Measurements from ENCODE around the gene GPC5. TPM values are rescaled to one million over a fixed set of nuclear protein-coding genes. Genes with fewer than 3 reads are reported as not detected.

The GPC5 gene
- total and polyA plus RNA-seq, 2 of the 13 experiments (the other 11 are each of a cell fraction or from before 2014, with no cell fraction given): 0.02 to 0.07 TPM

- TF ChIP-seq ZNF609 (CRISPR knock-in tag; IDR thresholded peaks at IDR 0.05; ENCODE audit: borderline replicate concordance): no peak
- TF ChIP-seq NBN (conservative IDR thresholded peaks at IDR 0.05): no peak
Measured at GRCh38 chr13:91878491-91878890, 480.1 kb downstream of the GPC5 start (continued).

DNA sequence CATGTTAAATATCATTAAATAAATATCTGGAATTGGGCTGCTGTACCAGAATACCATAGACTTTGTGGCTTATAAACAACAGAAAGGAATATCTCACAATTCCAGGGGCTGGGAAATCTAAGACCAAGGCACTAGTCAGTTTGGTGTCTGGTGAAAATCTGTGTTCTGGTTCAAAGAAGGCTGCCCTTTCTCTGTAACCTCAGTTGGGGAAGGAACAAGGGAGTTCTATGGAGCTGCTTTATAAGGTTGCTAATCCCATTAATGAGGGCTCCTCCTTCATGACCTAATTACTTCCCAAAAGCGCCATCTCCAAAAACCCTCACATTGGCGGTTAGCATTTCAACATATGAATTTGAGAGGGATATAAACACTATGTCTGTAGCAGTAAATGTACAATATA, 480.9 kb downstream of the GPC5 start:
- in situ Hi-C loops (cut with HindIII; ENCODE audit: extremely low pct_ligation_motif_present, low pct_unique_long_range_greater_than_20kb): no loop called here
- FAIRE-seq: no peak
- intact Hi-C loops (cut with micrococcal nuclease; ENCODE audit: unreplicated experiment): no loop called here
- no peak for TF ChIP-seq ZNF451 (CRISPR knock-in tag; IDR thresholded peaks at IDR 0.05)
- TF ChIP-seq GLMP (CRISPR knock-in tag; IDR thresholded peaks at IDR 0.05; ENCODE audit: borderline replicate concordance): no peak
- TF ChIP-seq SP4 (CRISPR knock-in tag; IDR thresholded peaks at IDR 0.05): no peak
- TF ChIP-seq ARNTL (CRISPR knock-in tag; IDR thresholded peaks at IDR 0.05): no peak
- TF ChIP-seq TFAP4 (IDR thresholded peaks at IDR 0.05; ENCODE audit: borderline replicate concordance, low read depth): no peak
- no peak for TF ChIP-seq ZNF292 (CRISPR knock-in tag; IDR thresholded peaks at IDR 0.05; ENCODE audit: borderline replicate concordance, low read depth)
- TF ChIP-seq ZNF619 (CRISPR knock-in tag; IDR thresholded peaks at IDR 0.05): no peak
- TF ChIP-seq, protein P1, sequence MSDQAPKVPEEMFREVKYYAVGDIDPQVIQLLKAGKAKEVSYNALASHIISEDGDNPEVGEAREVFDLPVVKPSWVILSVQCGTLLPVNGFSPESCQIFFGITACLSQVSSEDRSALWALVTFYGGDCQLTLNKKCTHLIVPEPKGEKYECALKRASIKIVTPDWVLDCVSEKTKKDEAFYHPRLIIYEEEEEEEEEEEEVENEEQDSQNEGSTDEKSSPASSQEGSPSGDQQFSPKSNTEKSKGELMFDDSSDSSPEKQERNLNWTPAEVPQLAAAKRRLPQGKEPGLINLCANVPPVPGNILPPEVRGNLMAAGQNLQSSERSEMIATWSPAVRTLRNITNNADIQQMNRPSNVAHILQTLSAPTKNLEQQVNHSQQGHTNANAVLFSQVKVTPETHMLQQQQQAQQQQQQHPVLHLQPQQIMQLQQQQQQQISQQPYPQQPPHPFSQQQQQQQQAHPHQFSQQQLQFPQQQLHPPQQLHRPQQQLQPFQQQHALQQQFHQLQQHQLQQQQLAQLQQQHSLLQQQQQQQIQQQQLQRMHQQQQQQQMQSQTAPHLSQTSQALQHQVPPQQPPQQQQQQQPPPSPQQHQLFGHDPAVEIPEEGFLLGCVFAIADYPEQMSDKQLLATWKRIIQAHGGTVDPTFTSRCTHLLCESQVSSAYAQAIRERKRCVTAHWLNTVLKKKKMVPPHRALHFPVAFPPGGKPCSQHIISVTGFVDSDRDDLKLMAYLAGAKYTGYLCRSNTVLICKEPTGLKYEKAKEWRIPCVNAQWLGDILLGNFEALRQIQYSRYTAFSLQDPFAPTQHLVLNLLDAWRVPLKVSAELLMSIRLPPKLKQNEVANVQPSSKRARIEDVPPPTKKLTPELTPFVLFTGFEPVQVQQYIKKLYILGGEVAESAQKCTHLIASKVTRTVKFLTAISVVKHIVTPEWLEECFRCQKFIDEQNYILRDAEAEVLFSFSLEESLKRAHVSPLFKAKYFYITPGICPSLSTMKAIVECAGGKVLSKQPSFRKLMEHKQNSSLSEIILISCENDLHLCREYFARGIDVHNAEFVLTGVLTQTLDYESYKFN (CRISPR knock-in tag; conservative IDR thresholded peaks at IDR 0.05): no peak
- TF ChIP-seq BRCA1 (CRISPR knock-in tag; IDR thresholded peaks at IDR 0.05): no peak
- no peak for TF ChIP-seq ZFP41 (CRISPR knock-in tag; IDR thresholded peaks at IDR 0.05; ENCODE audit: borderline replicate concordance)
- no peak for TF ChIP-seq MXD3 (CRISPR knock-in tag; IDR thresholded peaks at IDR 0.05)

More for the DNA sequence above, 480.9 kb downstream of the GPC5 start:
- H3K36me3 ChIP-seq (replicated peaks in 1 of 2; ENCODE audit: control insufficient read depth in 1 of 2, insufficient read depth in 2 of 2, low read length in 2 of 2): no peaks in the 10 kb centered on the region
- no TSS peak for BruUV-seq (replicated peaks)
- H3K4me3 ChIP-seq (replicated peaks in 1 of 3; ENCODE audit: insufficient read depth in 1 of 3, low read depth in 2 of 3, low read length in 3 of 3): no peak overlapping the region
- no peaks in the 10 kb centered on the region for H3K4me1 ChIP-seq (ENCODE audit: insufficient read depth, low read length)
- ATAC-seq (no peak), DNase-seq (ENCODE audit: low spot score) (no peak)
- H3K79me2 ChIP-seq (ENCODE audit: insufficient read depth, low read length): no peaks in the 10 kb centered on the region
- no peak overlapping the region for H3K9ac ChIP-seq (ENCODE audit: insufficient read depth, low read depth, low read length)
- CTCF ChIA-PET (ENCODE audit: low intra/inter-chr PET ratio, low total read pairs): no interaction called here
- no peaks in the 10 kb centered on the region; a peak in 1 of 5 replicates for H3K27me3 ChIP-seq (ENCODE audit: control insufficient read depth in 1 of 2, insufficient read depth in 2 of 2, low read length in 2 of 2)
- no peaks in the 10 kb centered on the region for H3K9me3 ChIP-seq (ENCODE audit: low read length)
- POLR2A ChIA-PET: no interaction called here
- 58% methylated on average over 2 of the region's 2 CpGs for WGBS (ENCODE audit: low lambda C conversion rate)
- no peak overlapping the region for H2AFZ ChIP-seq (ENCODE audit: low read length)
- no peaks in the 10 kb centered on the region for H4K20me1 ChIP-seq (ENCODE audit: insufficient read depth, low read length)
- no peak overlapping the region for H3K27ac ChIP-seq (ENCODE audit: extremely low read length, insufficient read depth, low read length)
- H3K4me2 ChIP-seq (ENCODE audit: low read depth, low read length): no peak overlapping the region

All from HepG2 (cell line).